DOHH2 (cell line): ENCODE data around the gene PTCRA.
"Not testable (repeated sequence)": the region's sequence is repeated elsewhere in the genome, so short reads cannot be mapped to it uniquely, and the experiment has no call there.

Experiments used
- H3F3A ChIP-seq: fragments of 200-600 bp; sonication (generic), shearing (Covaris generic); 2 replicates; pipeline ENCODE4 v1.6.0; 2016; ENCODE audit warnings: antibody characterized with exemption, mild to moderate bottlenecking; ENCODE audit not compliant: control insufficient read depth, insufficient read depth
- H3K27ac ChIP-seq: fragments of 200-600 bp; sonication (generic); 2 replicates; pipeline ENCODE4 v1.5.1; 2014; ENCODE audit warnings: low read depth, mild to moderate bottlenecking, low read length, moderate library complexity
- H3K27me3 ChIP-seq: fragments of 200-600 bp; sonication (generic); 2 replicates; pipeline ENCODE4 v1.6.1; 2014; ENCODE audit warnings: mild to moderate bottlenecking, low read length, mixed read lengths; ENCODE audit not compliant: control insufficient read depth
- H3K36me3 ChIP-seq: fragments of 200-600 bp; sonication (generic); 2 replicates; pipeline ENCODE4 v1.6.1; 2014; ENCODE audit warnings: mild to moderate bottlenecking, low read length, moderate library complexity, mixed read lengths; ENCODE audit not compliant: control insufficient read depth
- H3K4me1 ChIP-seq: fragments of 200-600 bp; sonication (generic); 2 replicates; pipeline ENCODE4 v1.6.1; 2014; ENCODE audit warnings: mild to moderate bottlenecking, low read length, mixed read lengths; ENCODE audit not compliant: control insufficient read depth
- H3K4me2 ChIP-seq: fragments of 200-600 bp; sonication (generic); 2 replicates; pipeline ENCODE4 v1.6.0; 2014; ENCODE audit warnings: mild to moderate bottlenecking, low read length, moderate library complexity
- H3K4me3 ChIP-seq: fragments of 200-600 bp; sonication (generic); 2 replicates; pipeline ENCODE4 v1.5.1; 2014; ENCODE audit warnings: mild to moderate bottlenecking, low read length, mixed read lengths
- H3K79me2 ChIP-seq: fragments of 200-600 bp; sonication (generic); 2 replicates; pipeline ENCODE4 v1.6.1; 2014; ENCODE audit warnings: mild to moderate bottlenecking, low read length, mixed read lengths; ENCODE audit not compliant: control insufficient read depth
- H3K9me2 ChIP-seq: fragments of 200-600 bp; sonication (generic); replicated peaks from 2 replicates; pipeline ENCODE4 v1.6.1; 2014; ENCODE audit warnings: mild to moderate bottlenecking, low read length, mixed read lengths; ENCODE audit not compliant: control insufficient read depth
- H3K9me3 ChIP-seq: fragments of 200-600 bp; sonication (generic); 2 replicates; pipeline ENCODE4 v1.6.1; 2014; ENCODE audit warnings: antibody characterized with exemption, low read length, mixed read lengths; ENCODE audit not compliant: control insufficient read depth, insufficient read depth
- H4K20me1 ChIP-seq: fragments of 200-600 bp; sonication (generic); 2 replicates; pipeline ENCODE4 v1.6.0; 2014; ENCODE audit warnings: low read depth, mild to moderate bottlenecking, antibody characterized with exemption, low read length, moderate library complexity; ENCODE audit not compliant: control insufficient read depth, insufficient read depth
- EZH2phosphoT487 ChIP-seq: fragments of 200-600 bp; sonication (generic); IDR thresholded peaks from 2 replicates; pipeline ENCODE4 v1.6.1; 2017; ENCODE audit warnings: borderline replicate concordance, mild to moderate bottlenecking, antibody characterized with exemption, low read length, moderate library complexity, mixed read lengths
- TF ChIP-seq, protein P1 (sequence below): fragments of 200-600 bp; sonication (generic); IDR thresholded peaks from one replicate; pipeline ENCODE4 v1.5.1; 2014; ENCODE audit warnings: antibody characterized with exemption, mild to moderate bottlenecking, low read depth, low read length; ENCODE audit not compliant: poor library complexity, severe bottlenecking

Gene PTCRA

GRCh38 chr6:42939810-42940167, 23.9 kb downstream of the PTCRA start:
- no peaks in the 10 kb centered on the region for H3K27me3 ChIP-seq
- H3K4me3 ChIP-seq = no peak overlapping the region
- H3K79me2 ChIP-seq = peaks cover 15% of the 10 kb centered on the region
- no peaks in the 10 kb centered on the region; the same call in 1 of the 2 replicates for H4K20me1 ChIP-seq
- no peak overlapping the region for H3K4me2 ChIP-seq
- no peak overlapping the region for H3K27ac ChIP-seq
- H3K9me2 ChIP-seq = no peaks in the 10 kb centered on the region
- no peaks in the 10 kb centered on the region for H3K9me3 ChIP-seq
- no peaks in the 10 kb centered on the region for H3F3A ChIP-seq
- no peak for TF ChIP-seq EZH2phosphoT487
- TF ChIP-seq, protein P1, sequence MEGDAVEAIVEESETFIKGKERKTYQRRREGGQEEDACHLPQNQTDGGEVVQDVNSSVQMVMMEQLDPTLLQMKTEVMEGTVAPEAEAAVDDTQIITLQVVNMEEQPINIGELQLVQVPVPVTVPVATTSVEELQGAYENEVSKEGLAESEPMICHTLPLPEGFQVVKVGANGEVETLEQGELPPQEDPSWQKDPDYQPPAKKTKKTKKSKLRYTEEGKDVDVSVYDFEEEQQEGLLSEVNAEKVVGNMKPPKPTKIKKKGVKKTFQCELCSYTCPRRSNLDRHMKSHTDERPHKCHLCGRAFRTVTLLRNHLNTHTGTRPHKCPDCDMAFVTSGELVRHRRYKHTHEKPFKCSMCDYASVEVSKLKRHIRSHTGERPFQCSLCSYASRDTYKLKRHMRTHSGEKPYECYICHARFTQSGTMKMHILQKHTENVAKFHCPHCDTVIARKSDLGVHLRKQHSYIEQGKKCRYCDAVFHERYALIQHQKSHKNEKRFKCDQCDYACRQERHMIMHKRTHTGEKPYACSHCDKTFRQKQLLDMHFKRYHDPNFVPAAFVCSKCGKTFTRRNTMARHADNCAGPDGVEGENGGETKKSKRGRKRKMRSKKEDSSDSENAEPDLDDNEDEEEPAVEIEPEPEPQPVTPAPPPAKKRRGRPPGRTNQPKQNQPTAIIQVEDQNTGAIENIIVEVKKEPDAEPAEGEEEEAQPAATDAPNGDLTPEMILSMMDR = no peak
- H3K36me3 ChIP-seq = peaks cover 79% of the 10 kb centered on the region
- H3K4me1 ChIP-seq = no peaks in the 10 kb centered on the region

DNA sequence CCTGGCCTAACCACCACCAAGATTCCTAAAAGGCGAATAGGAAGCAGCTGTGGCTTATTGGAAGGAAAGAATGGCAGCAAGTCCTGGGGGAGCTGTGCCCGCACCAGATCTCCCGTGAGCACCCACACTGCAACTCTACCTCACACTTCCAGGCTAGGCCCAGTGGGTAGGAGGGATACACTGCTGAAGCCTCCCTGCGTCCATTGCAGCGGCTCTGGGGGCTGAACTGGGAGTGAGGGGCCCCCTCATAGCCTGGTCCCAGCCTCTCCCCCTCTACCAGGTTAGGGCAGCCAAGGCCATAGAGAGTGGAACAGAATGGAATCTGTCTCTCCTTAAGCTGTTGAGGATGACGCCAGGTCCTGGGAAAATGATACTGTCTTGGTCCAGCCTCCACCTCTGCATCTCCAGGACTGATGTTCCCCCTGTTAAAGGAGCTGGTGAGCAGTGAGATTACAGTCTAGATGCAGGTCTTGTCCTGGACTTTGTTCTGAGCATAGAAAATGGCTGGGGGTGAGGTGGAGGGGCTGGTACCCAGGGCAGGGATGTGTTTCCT, 24.7 kb downstream of the PTCRA start:
- no peak overlapping the region for H3K4me2 ChIP-seq
- H3K4me3 ChIP-seq = no peak overlapping the region
- no peak overlapping the region for H3K27ac ChIP-seq
- no peaks in the 10 kb centered on the region for H3K9me2 ChIP-seq
- no peaks in the 10 kb centered on the region for H3K27me3 ChIP-seq
- H3K79me2 ChIP-seq = peaks cover 7% of the 10 kb centered on the region
- H4K20me1 ChIP-seq = no peaks in the 10 kb centered on the region; the same call in 1 of the 2 replicates
- TF ChIP-seq, protein P1 = no peak
- no peak for TF ChIP-seq EZH2phosphoT487
- H3K4me1 ChIP-seq = no peaks in the 10 kb centered on the region
- peaks cover 74% of the 10 kb centered on the region for H3K36me3 ChIP-seq
- no peaks in the 10 kb centered on the region for H3K9me3 ChIP-seq
- no peaks in the 10 kb centered on the region for H3F3A ChIP-seq

GRCh38 chr6:42941356-42941755, 25.5 kb downstream of the PTCRA start:
- not testable (repeated sequence) for H4K20me1 ChIP-seq, H3K4me3 ChIP-seq, H3K4me1 ChIP-seq, H3K9me2 ChIP-seq, H3K27ac ChIP-seq, H3K27me3 ChIP-seq, H3K79me2 ChIP-seq, H3K9me3 ChIP-seq, H3F3A ChIP-seq, H3K4me2 ChIP-seq
- peaks cover 66% of the 10 kb centered on the region for H3K36me3 ChIP-seq

GRCh38 chr6:42942444-42942843, 26.6 kb downstream of the PTCRA start:
- H3K79me2 ChIP-seq = no peaks in the 10 kb centered on the region
- H3K4me3 ChIP-seq = no peak overlapping the region
- no peaks in the 10 kb centered on the region for H3K9me2 ChIP-seq
- no peak for TF ChIP-seq EZH2phosphoT487
- TF ChIP-seq, protein P1 = no peak
- no peaks in the 10 kb centered on the region; the same call in 1 of the 2 replicates for H4K20me1 ChIP-seq
- no peaks in the 10 kb centered on the region for H3K27me3 ChIP-seq
- no peaks in the 10 kb centered on the region for H3K4me1 ChIP-seq
- H3K9me3 ChIP-seq = no peaks in the 10 kb centered on the region
- peaks cover 55% of the 10 kb centered on the region for H3K36me3 ChIP-seq
- no peak overlapping the region for H3K27ac ChIP-seq
- H3F3A ChIP-seq = no peaks in the 10 kb centered on the region
- no peak overlapping the region for H3K4me2 ChIP-seq
